HG03064 (cell line): ENCODE measurements around the gene AGBL5.
"Not testable (repeated sequence)": the region's sequence is repeated elsewhere in the genome, so short reads cannot be mapped to it uniquely, and the experiment has no call there.

ENCODE experiments used
- ATAC-seq: cut with Tn5 transposase; IDR thresholded peaks from one replicate; pipeline ENCODE4 v1.9.1; 2021; ENCODE audit warnings: low read depth; ENCODE audit not compliant: unreplicated experiment

The AGBL5 gene

DNA sequence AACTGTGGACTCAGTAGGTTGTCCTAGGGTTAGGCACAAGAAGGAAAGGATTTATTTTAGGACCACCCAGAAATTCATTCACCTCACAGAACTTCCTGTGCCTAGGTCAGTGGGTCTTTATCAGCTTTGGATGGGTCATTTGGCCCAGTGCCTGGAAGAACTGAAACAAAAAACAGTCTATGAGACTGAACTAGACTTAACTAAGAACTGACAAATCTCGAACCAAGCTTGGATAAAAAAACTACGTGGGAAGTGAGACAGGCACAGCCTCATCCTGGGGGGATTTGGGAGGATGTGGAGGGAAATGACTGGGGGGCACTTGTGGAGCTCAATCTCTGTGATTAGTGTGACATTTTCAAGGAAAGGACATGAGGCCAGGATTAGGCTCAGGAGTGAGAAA lies 22.3 kb downstream of the AGBL5 start:
- ATAC-seq = no peak

- no peak for ATAC-seq
Measured at GRCh38 chr2:27074738-27075565, 23.5 kb downstream of the AGBL5 start.

GRCh38 chr2:27075566-27075871 lies 24.1 kb downstream of the AGBL5 start:
- not testable (repeated sequence) for ATAC-seq

DNA sequence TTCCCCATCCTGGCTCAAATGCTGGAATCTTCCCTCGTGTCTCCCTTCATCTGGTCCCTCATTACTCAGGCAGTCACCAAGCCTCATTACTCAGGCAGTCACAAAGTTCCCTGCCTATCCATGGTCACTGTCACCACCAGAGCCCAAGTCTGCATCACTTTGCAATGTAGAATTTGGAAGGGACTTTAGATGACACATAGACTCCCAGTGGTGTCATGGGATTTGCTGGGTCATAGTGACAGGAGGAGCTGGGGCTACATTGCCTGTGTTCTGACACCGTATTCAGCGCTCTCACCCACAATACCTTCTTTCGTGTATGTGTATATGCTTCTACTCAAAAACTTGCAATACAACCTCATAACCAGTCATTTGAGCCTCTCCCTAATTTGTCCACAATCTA lies 24.9 kb downstream of the AGBL5 start:
- no peak for ATAC-seq

- ATAC-seq = no peak
Measured at GRCh38 chr2:27077231-27077630, 25.8 kb downstream of the AGBL5 start.

- ATAC-seq = no peak
Measured at GRCh38 chr2:27078267-27079194, 27.1 kb downstream of the AGBL5 start, which contains the start of gene EMILIN1. Gene EMILIN1, plus strand, starts transcription at chr2:27078615. Its CDS starts 451 bp downstream, at chr2:27079066.

GRCh38 chr2:27079233-27080139 lies 28.0 kb downstream of the AGBL5 start:
- ATAC-seq = no peak

GRCh38 chr2:27080140-27080469 lies 28.6 kb downstream of the AGBL5 start:
- no peak for ATAC-seq

DNA sequence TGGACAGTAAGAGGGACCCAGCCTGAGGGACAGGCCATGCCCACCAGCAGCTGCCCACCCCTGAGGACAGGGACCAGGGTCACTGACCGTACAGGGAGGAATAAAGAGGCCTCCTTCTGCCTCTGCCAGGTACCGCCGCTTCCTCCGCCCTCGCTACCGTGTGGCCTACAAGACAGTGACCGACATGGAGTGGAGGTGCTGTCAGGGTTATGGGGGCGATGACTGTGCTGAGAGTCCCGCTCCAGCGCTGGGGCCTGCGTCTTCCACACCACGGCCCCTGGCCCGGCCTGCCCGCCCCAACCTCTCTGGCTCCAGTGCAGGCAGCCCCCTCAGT lies 29.1 kb downstream of the AGBL5 start:
- no peak for ATAC-seq

- ATAC-seq = no peak
Measured at GRCh38 chr2:27081984-27082772, 30.7 kb downstream of the AGBL5 start.

GRCh38 chr2:27082773-27083409 lies 31.4 kb downstream of the AGBL5 start:
- no peak for ATAC-seq

- ATAC-seq = no peak
Measured at GRCh38 chr2:27083410-27084296, 32.2 kb downstream of the AGBL5 start.

- ATAC-seq = no peak
Measured at GRCh38 chr2:27084297-27085061, 33.0 kb downstream of the AGBL5 start.

GRCh38 chr2:27085062-27085672 lies 33.7 kb downstream of the AGBL5 start:
- ATAC-seq = no peak

- peak; percentile 6 for ATAC-seq
Measured at GRCh38 chr2:27085673-27086089, 34.2 kb downstream of the AGBL5 start.

- peak; percentile 61 for ATAC-seq
Measured at GRCh38 chr2:27086090-27086723, 34.7 kb downstream of the AGBL5 start.
